ENCODE measurements around the gene MMP19. TPM values are rescaled to one million over a fixed set of nuclear protein-coding genes. Genes with fewer than 3 reads are reported as not detected.
A peak's percentile ranks its signal among the peaks of the same experiment; 100 is the strongest.

The MMP19 gene, protein sequence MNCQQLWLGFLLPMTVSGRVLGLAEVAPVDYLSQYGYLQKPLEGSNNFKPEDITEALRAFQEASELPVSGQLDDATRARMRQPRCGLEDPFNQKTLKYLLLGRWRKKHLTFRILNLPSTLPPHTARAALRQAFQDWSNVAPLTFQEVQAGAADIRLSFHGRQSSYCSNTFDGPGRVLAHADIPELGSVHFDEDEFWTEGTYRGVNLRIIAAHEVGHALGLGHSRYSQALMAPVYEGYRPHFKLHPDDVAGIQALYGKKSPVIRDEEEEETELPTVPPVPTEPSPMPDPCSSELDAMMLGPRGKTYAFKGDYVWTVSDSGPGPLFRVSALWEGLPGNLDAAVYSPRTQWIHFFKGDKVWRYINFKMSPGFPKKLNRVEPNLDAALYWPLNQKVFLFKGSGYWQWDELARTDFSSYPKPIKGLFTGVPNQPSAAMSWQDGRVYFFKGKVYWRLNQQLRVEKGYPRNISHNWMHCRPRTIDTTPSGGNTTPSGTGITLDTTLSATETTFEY
- 0.04 and 0.17 TPM in 2 replicates for total RNA-seq (2014; rRNA removed)
- percentile 28 among the genes with signal in this experiment for Bru-seq, nascent RNA
- percentile 31 among the genes with signal in this experiment for BruChase-seq, experiment 1, labeled RNA remaining after a 6-hour chase
- percentile 29 among the genes with signal in this experiment for BruChase-seq, experiment 2, labeled RNA remaining after a 2-hour chase
- long read RNA-seq, partial matches to known transcripts: 0 of 2 reads
- long read RNA-seq, other reads (novel, unspliced or antisense): 1 of 2 reads

DNA sequence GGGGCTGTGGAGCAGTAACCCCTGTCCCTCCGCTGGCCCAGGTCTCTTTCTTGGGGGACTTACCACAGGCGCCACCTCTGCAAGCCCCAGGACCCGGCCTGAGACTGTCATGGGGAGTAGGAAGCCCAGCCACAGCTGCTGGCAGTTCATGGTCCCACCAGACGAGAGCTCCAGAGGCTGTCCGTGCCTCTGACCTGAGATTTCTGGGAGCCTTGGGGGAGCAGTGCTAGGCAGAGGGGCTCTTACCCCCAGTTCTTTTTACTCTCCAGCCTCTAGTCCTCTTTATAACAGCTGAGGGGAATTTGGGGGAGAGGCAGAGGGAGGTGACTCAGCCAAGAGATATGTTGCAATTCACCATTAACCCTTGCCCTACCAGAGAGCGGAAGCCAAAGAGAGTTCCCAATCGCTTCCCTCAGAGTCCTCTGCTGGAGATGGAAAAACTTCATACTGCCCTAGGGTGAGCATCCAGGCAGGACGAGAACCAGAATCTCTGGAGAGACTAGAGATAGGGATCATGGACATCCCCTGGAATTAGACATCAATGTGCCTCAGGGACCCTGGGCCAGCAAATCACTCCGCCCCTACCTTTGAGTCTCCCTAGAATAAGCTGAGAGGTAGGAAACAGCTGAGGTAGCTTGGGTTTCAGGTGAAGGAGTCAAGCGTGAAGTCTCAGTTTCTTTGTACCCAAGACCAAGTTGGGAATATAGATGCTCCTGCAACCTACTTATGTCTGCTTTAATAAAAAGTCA lies at the start of gene MMP19:
Gene MMP19 (minus strand): TSS at position 256 of the 749 bp plus-strand sequence. CDS start 106 bp downstream, at position 150.
- intact Hi-C loops (cut with micrococcal nuclease): no loop called here
- POLR2A ChIA-PET (ENCODE audit: unreplicated experiment): no interaction called here
- no peak within 1 kb of the TSS for H3K27ac ChIP-seq (ENCODE audit: low read length)

GRCh38 chr12:55891310-55891709 lies 48.6 kb upstream of the MMP19 start:
- no TSS peak for BruUV-seq (replicated peaks)
- POLR2A ChIA-PET (ENCODE audit: unreplicated experiment): no interaction called here

More for the DNA sequence above, at the start of gene MMP19:
- TF ChIP-seq, protein P1, sequence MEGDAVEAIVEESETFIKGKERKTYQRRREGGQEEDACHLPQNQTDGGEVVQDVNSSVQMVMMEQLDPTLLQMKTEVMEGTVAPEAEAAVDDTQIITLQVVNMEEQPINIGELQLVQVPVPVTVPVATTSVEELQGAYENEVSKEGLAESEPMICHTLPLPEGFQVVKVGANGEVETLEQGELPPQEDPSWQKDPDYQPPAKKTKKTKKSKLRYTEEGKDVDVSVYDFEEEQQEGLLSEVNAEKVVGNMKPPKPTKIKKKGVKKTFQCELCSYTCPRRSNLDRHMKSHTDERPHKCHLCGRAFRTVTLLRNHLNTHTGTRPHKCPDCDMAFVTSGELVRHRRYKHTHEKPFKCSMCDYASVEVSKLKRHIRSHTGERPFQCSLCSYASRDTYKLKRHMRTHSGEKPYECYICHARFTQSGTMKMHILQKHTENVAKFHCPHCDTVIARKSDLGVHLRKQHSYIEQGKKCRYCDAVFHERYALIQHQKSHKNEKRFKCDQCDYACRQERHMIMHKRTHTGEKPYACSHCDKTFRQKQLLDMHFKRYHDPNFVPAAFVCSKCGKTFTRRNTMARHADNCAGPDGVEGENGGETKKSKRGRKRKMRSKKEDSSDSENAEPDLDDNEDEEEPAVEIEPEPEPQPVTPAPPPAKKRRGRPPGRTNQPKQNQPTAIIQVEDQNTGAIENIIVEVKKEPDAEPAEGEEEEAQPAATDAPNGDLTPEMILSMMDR (conservative IDR thresholded peaks at IDR 0.05; ENCODE audit: low read depth, low read length): no peak
- TF ChIP-seq EZH2phosphoT487 (IDR thresholded peaks at IDR 0.05; ENCODE audit: borderline replicate concordance, low read length): no peak
- TF ChIP-seq EZH2 (IDR thresholded peaks at IDR 0.05; ENCODE audit: low read length, unreplicated experiment): no peak
- Histone ChIP-seq H3K4me3 (ENCODE audit: low read length) (no peak within 1 kb of the TSS), H3K36me3 (ENCODE audit: low read depth, low read length) (no peaks in the 10 kb centered on the region), H3K79me2 (ENCODE audit: low read length) (no peaks in the 10 kb centered on the region), H3F3A (ENCODE audit: low read length, unreplicated experiment) (no peaks in the 10 kb centered on the region), H3K4me1 (ENCODE audit: insufficient read depth, low read length) (peaks cover 9% of the 10 kb centered on the region), H3K9ac (ENCODE audit: low read length) (no peak within 1 kb of the TSS), H4K20me1 (ENCODE audit: low read length) (no peaks in the 10 kb centered on the region), H3K9me2 (replicated peaks; ENCODE audit: low read length) (no peaks in the 10 kb centered on the region), H2AFZ (ENCODE audit: low read length) (no peak within 1 kb of the TSS), H3K4me2 (ENCODE audit: low read length) (peak within 1 kb of the TSS; percentile 41; the same call in 1 of the 2 replicates), H3K9me3 (ENCODE audit: low read length) (no peaks in the 10 kb centered on the region), H3K27me3 (ENCODE audit: low read length) (no peaks in the 10 kb centered on the region)
- DNase-seq (peak; percentile 55), ATAC-seq (peak; percentile 48)
- no TSS peak for BruUV-seq (replicated peaks)
- CTCF ChIA-PET: no interaction called here

More at GRCh38 chr12:55891310-55891709, 48.6 kb upstream of the MMP19 start:
- Histone ChIP-seq H3K27ac (ENCODE audit: low read length) (no peak overlapping the region), H3K4me2 (ENCODE audit: low read length) (no peak overlapping the region), H3K9me3 (ENCODE audit: low read length) (no peaks in the 10 kb centered on the region), H3K79me2 (ENCODE audit: low read length) (no peaks in the 10 kb centered on the region), H3K27me3 (ENCODE audit: low read length) (no peaks in the 10 kb centered on the region), H3K4me3 (ENCODE audit: low read length) (no peak overlapping the region), H2AFZ (ENCODE audit: low read length) (no peak overlapping the region), H3K4me1 (ENCODE audit: insufficient read depth, low read length) (no peaks in the 10 kb centered on the region), H3K9me2 (replicated peaks; ENCODE audit: low read length) (no peaks in the 10 kb centered on the region), H3K36me3 (ENCODE audit: low read depth, low read length) (no peaks in the 10 kb centered on the region), H4K20me1 (ENCODE audit: low read length) (no peaks in the 10 kb centered on the region), H3K9ac (ENCODE audit: low read length) (no peak overlapping the region), H3F3A (ENCODE audit: low read length, unreplicated experiment) (no peaks in the 10 kb centered on the region)
- DNase-seq (no peak), ATAC-seq (no peak)
- intact Hi-C loops (cut with micrococcal nuclease): no loop called here
- TF ChIP-seq EZH2phosphoT487 (IDR thresholded peaks at IDR 0.05; ENCODE audit: borderline replicate concordance, low read length) (no peak), EZH2 (IDR thresholded peaks at IDR 0.05; ENCODE audit: low read length, unreplicated experiment) (no peak)
- TF ChIP-seq, protein P1 (conservative IDR thresholded peaks at IDR 0.05; ENCODE audit: low read depth, low read length): no peak
- CTCF ChIA-PET: no interaction called here
